Endodermal cell (in vitro differentiated cells): ENCODE data around the gene DDRGK1. TPM values are rescaled to one million over a fixed set of nuclear protein-coding genes. Genes with fewer than 3 reads are reported as not detected.

Experiments used
- DNase-seq: peaks from one replicate; pipeline ENCODE4 v3.0.0-alpha.2; 2017
- H3K27ac ChIP-seq: 2 replicates; pipeline ENCODE4 v1.5.1; 2013; ENCODE audit warnings: mild to moderate bottlenecking, low read depth, low read length, moderate library complexity
- H3K27me3 ChIP-seq: 2 replicates; pipeline ENCODE4 v1.6.1; 2013; ENCODE audit warnings: mild to moderate bottlenecking, low read length, moderate library complexity; ENCODE audit not compliant: insufficient read depth, control insufficient read depth, poor library complexity, severe bottlenecking
- H3K36me3 ChIP-seq: 2 replicates; pipeline ENCODE4 v1.7.0; 2013; ENCODE audit warnings: mild to moderate bottlenecking, low read length, moderate library complexity; ENCODE audit not compliant: control insufficient read depth, insufficient read depth
- H3K4me1 ChIP-seq: one replicate; pipeline ENCODE4 v1.7.0; 2013; ENCODE audit warnings: low read length; ENCODE audit not compliant: control insufficient read depth, insufficient read depth
- H3K4me3 ChIP-seq: 2 replicates; pipeline ENCODE4 v1.5.1; 2013; ENCODE audit warnings: mild to moderate bottlenecking, low read length, moderate library complexity
- H3K9ac ChIP-seq: 2 replicates; pipeline ENCODE4 v1.6.1; 2013; ENCODE audit warnings: mild to moderate bottlenecking, low read length, moderate library complexity; ENCODE audit not compliant: poor library complexity, severe bottlenecking; ENCODE audit errors: extremely low read depth
- H3K9me3 ChIP-seq: 2 replicates; pipeline ENCODE4 v1.6.1; 2013; ENCODE audit warnings: mild to moderate bottlenecking, low read length, moderate library complexity; ENCODE audit not compliant: control insufficient read depth
- H3K27ac Mint-ChIP-seq: 2 replicates; pipeline ENCODE4 v1.8.0; 2020; ENCODE audit warnings: mixed read lengths
- H3K27me3 Mint-ChIP-seq: 2 replicates; pipeline ENCODE4 v1.8.0; 2021; ENCODE audit warnings: mild to moderate bottlenecking, mixed read lengths; ENCODE audit not compliant: insufficient read depth
- H3K36me3 Mint-ChIP-seq: 2 replicates; pipeline ENCODE4 v1.8.0; 2020; ENCODE audit warnings: low read depth, mixed read lengths
- H3K4me1 Mint-ChIP-seq: 2 replicates; pipeline ENCODE4 v1.8.0; 2020; ENCODE audit warnings: mixed read lengths
- H3K4me3 Mint-ChIP-seq: 2 replicates; pipeline ENCODE4 v1.8.0; 2020; ENCODE audit warnings: mild to moderate bottlenecking, moderate library complexity, mixed read lengths
- H3K9me3 Mint-ChIP-seq: 2 replicates; pipeline ENCODE4 v1.8.0; 2020; ENCODE audit warnings: mild to moderate bottlenecking, mixed read lengths
- WGBS, 2 experiments: methylation state at CpG; one replicate each; pipeline versions ENCODE4 v1.1.5 to v1.1.7; 2013; ENCODE audit warnings: missing lambda C conversion rate in 2 of 2, mixed read lengths in 1 of 2; ENCODE audit not compliant: insufficient coverage in 1 of 2, insufficient read length in 1 of 2; 5-methylcytosine and 5-hydroxymethylcytosine counted together
- total RNA-seq, 2 donors: library from RNA; stranded (reverse); fragmentation: NEBNext Ultra II Directional in 1 of 2; extraction: Animal tissue kit (Norgen Biotek cat#: 25700) in 1 of 2; gene quantifications; 2 replicates in 1 of 2; 3 replicates in 1 of 2; pipeline ENCODE4 v1.2.1, GENCODE V29; 2021
- TF ChIP-seq, protein P1 (sequence below): fragments of 200-600 bp; sonication (generic); conservative IDR thresholded peaks from 2 replicates; pipeline ENCODE4 v1.5.0; 2021; ENCODE audit warnings: antibody characterized with exemption, mild to moderate bottlenecking

The DDRGK1 gene
- total RNA-seq, 2 donors from 2014 or later, result 55.0 to 59.3 TPM

DNA sequence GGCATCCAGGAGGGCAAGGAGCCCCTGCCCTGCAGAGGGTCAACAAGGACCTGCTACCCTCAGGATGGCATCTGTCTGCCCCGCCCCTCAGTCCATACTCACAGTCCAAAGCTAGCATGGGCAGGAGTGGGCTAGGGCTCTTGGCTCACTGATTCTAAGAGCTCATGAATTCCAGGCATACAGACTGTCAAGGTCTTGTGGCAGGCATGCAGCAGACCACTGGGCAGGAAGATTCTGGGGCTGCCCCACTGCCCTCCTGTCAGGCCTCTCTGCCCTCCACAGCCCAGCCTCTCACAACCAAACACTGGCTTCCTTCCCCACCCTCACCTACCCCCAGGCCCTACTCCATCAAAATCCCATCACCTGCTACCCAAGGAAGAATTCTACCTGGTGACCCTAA, 40.1 kb upstream of the DDRGK1 start:
- Mint-ChIP-seq H3K4me1 (no peaks in the 10 kb centered on the region), H3K4me3 (no peak overlapping the region), H3K36me3 (no peaks in the 10 kb centered on the region), H3K27me3 (peaks cover 67% of the 10 kb centered on the region), H3K9me3 (no peaks in the 10 kb centered on the region), H3K27ac (no peak overlapping the region)
- no peaks in the 10 kb centered on the region for H3K36me3 ChIP-seq
- no peaks in the 10 kb centered on the region for H3K4me1 ChIP-seq
- H3K4me3 ChIP-seq, result no peak overlapping the region
- TF ChIP-seq, protein P1, sequence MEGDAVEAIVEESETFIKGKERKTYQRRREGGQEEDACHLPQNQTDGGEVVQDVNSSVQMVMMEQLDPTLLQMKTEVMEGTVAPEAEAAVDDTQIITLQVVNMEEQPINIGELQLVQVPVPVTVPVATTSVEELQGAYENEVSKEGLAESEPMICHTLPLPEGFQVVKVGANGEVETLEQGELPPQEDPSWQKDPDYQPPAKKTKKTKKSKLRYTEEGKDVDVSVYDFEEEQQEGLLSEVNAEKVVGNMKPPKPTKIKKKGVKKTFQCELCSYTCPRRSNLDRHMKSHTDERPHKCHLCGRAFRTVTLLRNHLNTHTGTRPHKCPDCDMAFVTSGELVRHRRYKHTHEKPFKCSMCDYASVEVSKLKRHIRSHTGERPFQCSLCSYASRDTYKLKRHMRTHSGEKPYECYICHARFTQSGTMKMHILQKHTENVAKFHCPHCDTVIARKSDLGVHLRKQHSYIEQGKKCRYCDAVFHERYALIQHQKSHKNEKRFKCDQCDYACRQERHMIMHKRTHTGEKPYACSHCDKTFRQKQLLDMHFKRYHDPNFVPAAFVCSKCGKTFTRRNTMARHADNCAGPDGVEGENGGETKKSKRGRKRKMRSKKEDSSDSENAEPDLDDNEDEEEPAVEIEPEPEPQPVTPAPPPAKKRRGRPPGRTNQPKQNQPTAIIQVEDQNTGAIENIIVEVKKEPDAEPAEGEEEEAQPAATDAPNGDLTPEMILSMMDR, result no peak
- H3K27me3 ChIP-seq, result peaks cover 41% of the 10 kb centered on the region
- no peak overlapping the region for H3K27ac ChIP-seq
- no peaks in the 10 kb centered on the region for H3K9me3 ChIP-seq
- no peak overlapping the region for H3K9ac ChIP-seq
- WGBS, 2 experiments, result 93% methylated on average over 1 of the region's 1 CpG; no CpG with 5 or more reads in 1 of the 2 experiments
- DNase-seq, result no peak

DNA sequence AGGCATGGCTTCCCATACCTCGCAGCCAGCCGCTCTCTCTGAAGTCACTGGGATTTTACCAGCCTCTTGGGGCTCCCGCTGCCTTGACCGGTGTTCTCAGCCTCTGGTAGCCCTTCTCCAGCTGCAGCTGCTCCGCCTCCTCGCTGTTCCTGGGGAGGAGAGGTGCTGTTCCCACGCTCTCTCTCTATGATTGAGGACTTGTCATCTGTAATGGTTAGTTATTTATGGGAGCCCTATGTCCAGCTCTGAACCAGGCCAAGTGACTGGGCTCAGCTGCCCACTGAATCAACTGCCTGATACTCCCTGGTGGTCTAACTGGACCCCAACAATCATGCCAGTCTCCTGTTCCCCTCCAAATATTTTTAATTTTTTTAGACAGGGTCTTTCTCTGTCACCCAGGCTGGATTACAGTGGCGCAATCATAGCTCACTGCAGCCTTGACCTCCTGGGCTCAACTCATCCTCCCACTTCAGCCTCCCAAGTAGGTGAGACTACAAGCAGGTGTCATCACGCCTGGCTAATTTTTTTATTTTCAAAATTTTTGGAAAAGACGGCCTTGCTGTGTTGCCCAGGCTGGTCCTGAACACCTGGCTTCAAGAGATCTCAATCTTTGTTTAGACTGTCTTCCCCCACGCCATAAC, 39.4 kb upstream of the DDRGK1 start:
- Mint-ChIP-seq H3K4me1 (no peaks in the 10 kb centered on the region), H3K36me3 (no peaks in the 10 kb centered on the region), H3K27me3 (peaks cover 68% of the 10 kb centered on the region), H3K27ac (no peak overlapping the region), H3K4me3 (no peak overlapping the region), H3K9me3 (no peaks in the 10 kb centered on the region)
- Histone ChIP-seq H3K9me3 (no peaks in the 10 kb centered on the region), H3K27ac (no peak overlapping the region), H3K27me3 (peaks cover 41% of the 10 kb centered on the region), H3K4me3 (no peak overlapping the region), H3K4me1 (no peaks in the 10 kb centered on the region), H3K36me3 (no peaks in the 10 kb centered on the region), H3K9ac (no peak overlapping the region)
- TF ChIP-seq, protein P1, result no peak
- WGBS, 2 experiments, result 88 to 92% methylated on average over 10 to 11 of the region's 11 CpGs
- no peak for DNase-seq

- Mint-ChIP-seq H3K27me3 (peaks cover 70% of the 10 kb centered on the region), H3K36me3 (no peaks in the 10 kb centered on the region), H3K4me1 (no peaks in the 10 kb centered on the region), H3K27ac (no peak overlapping the region), H3K4me3 (no peak overlapping the region), H3K9me3 (no peaks in the 10 kb centered on the region)
- Histone ChIP-seq H3K9me3 (no peaks in the 10 kb centered on the region), H3K4me1 (no peaks in the 10 kb centered on the region), H3K27me3 (peaks cover 43% of the 10 kb centered on the region), H3K9ac (no peak overlapping the region), H3K27ac (no peak overlapping the region), H3K36me3 (no peaks in the 10 kb centered on the region), H3K4me3 (no peak overlapping the region)
- no peak for DNase-seq
- 86 to 94% methylated on average over 5 to 6 of the region's 6 CpGs for WGBS, 2 experiments
- TF ChIP-seq, protein P1, result no peak
Observed at GRCh38 chr20:3242172-3242692, 37.8 kb upstream of the DDRGK1 start.
